ENCODE data around the gene B4GALNT4. TPM values are rescaled to one million over a fixed set of nuclear protein-coding genes. Genes with fewer than 3 reads are reported as not detected.
A peak's percentile ranks its signal among the peaks of the same experiment; 100 is the strongest.
"Not testable (repeated sequence)": the region's sequence is repeated elsewhere in the genome, so short reads cannot be mapped to it uniquely, and the experiment has no call there.

The B4GALNT4 gene
- total RNA-seq, 4 donors from 2014 or later, result not detected

GRCh38 chr11:331358-332060 is 37.8 kb upstream of the B4GALNT4 start:
- Histone ChIP-seq H3K36me3 (no peaks in the 10 kb centered on the region), H3K4me3 (no peak overlapping the region), H3K27ac (no peak overlapping the region), H3K4me1 (peaks cover 10 to 25% of the 10 kb centered on the region in 2 donors), H3K27me3 (peaks cover 0 to 4% (median 0%) of the 10 kb centered on the region in 3 donors), H3K9me3 (no peaks in the 10 kb centered on the region)
- DNase-seq, result no peak
- ATAC-seq, result no peak
- intact Hi-C loops (cut with DNase I; ENCODE audit: low total_unique reads), result no loop called here
- in situ Hi-C loops (cut with MboI; ENCODE audit: low sequenced_read_pairs in 4 of 4), result no loop called here
- TF ChIP-seq POLR2A (IDR thresholded peaks at IDR 0.05) (no peak), CTCF (IDR thresholded peaks at IDR 0.05 in 4 of 5, conservative IDR thresholded peaks at IDR 0.05 in 1 of 5) (no peak)

GRCh38 chr11:332651-333480 is 36.4 kb upstream of the B4GALNT4 start:
- ATAC-seq, result no peak
- in situ Hi-C loops (cut with MboI; ENCODE audit: low sequenced_read_pairs in 4 of 4) (no loop called here), intact Hi-C loops (cut with DNase I; ENCODE audit: low total_unique reads) (no loop called here)
- DNase-seq, result no peak
- Histone ChIP-seq H3K27ac (no peak overlapping the region), H3K4me1 (peaks cover 8 to 18% of the 10 kb centered on the region in 2 donors), H3K27me3 (peaks cover 0 to 4% (median 0%) of the 10 kb centered on the region in 3 donors), H3K4me3 (no peak overlapping the region), H3K36me3 (no peaks in the 10 kb centered on the region), H3K9me3 (no peaks in the 10 kb centered on the region)
- TF ChIP-seq POLR2A (IDR thresholded peaks at IDR 0.05) (no peak), CTCF (IDR thresholded peaks at IDR 0.05 in 4 of 5, conservative IDR thresholded peaks at IDR 0.05 in 1 of 5) (no peak)

GRCh38 chr11:333616-334263 is 35.6 kb upstream of the B4GALNT4 start:
- ATAC-seq; H3K36me3 ChIP-seq; H3K27me3 ChIP-seq; intact Hi-C loops (cut with DNase I; ENCODE audit: low total_unique reads); H3K9me3 ChIP-seq; in situ Hi-C loops (cut with MboI; ENCODE audit: low sequenced_read_pairs in 4 of 4); DNase-seq; H3K4me3 ChIP-seq: not testable (repeated sequence)
- Histone ChIP-seq H3K4me1 (peaks cover 8 to 16% of the 10 kb centered on the region in 2 donors), H3K27ac (peak overlapping the region in 2 of 4 donors; percentile 18 to 80)

- peak; percentile 28 to 64 for ATAC-seq
- H3K27me3 ChIP-seq, result peaks cover 0 to 6% (median 0%) of the 10 kb centered on the region in 3 donors
- in situ Hi-C loops (cut with MboI; ENCODE audit: low sequenced_read_pairs in 4 of 4) (no loop called here), intact Hi-C loops (cut with DNase I; ENCODE audit: low total_unique reads) (no loop called here)
- DNase-seq, result peak in 1 of 2 donors; percentile 46
- H3K36me3 ChIP-seq, result no peaks in the 10 kb centered on the region
- peak overlapping the region in 3 of 4 donors; percentile 61 to 80 (median 80) for H3K27ac ChIP-seq
- no peak overlapping the region for H3K4me3 ChIP-seq
- H3K4me1 ChIP-seq, result peaks cover 8 to 16% of the 10 kb centered on the region in 2 donors
- no peak for TF ChIP-seq POLR2A (IDR thresholded peaks at IDR 0.05)
- H3K9me3 ChIP-seq, result no peaks in the 10 kb centered on the region
These were observed 34.9 kb upstream of the B4GALNT4 start for GRCh38 chr11:334264-334994.

All from gastrocnemius medialis (tissue), 4 donors.